CD14-positive monocyte (primary cell): Measurements from ENCODE around the gene UBE2E2. TPM values are rescaled to one million over a fixed set of nuclear protein-coding genes. Genes with fewer than 3 reads are reported as not detected.

ENCODE experiments used
- DNase-seq, 3 donors: peaks; one replicate each; pipeline ENCODE4 v3.0.0-alpha.2; 2011 to 2022
- H2AFZ ChIP-seq: 2 replicates; pipeline ENCODE4 v1.6.0; 2012; ENCODE audit warnings: mild to moderate bottlenecking, low read depth, low read length, inconsistent platforms; ENCODE audit not compliant: insufficient read depth, poor library complexity, severe bottlenecking
- H3K27ac ChIP-seq, 2 donors: 1 replicate in 1 of 2; 2 replicates in 1 of 2; pipeline ENCODE4 v1.5.1; 2012 to 2013; ENCODE audit warnings: low read length in 2 of 2, control low read depth in 1 of 2, inconsistent platforms in 1 of 2, low read depth in 1 of 2, mild to moderate bottlenecking in 1 of 2
- H3K27me3 ChIP-seq, 2 donors: one replicate each; pipeline versions ENCODE4 v1.6.0 to v1.6.1; 2011 to 2013; ENCODE audit warnings: low read length in 2 of 2; ENCODE audit not compliant: control insufficient read depth in 2 of 2, insufficient read depth in 2 of 2
- H3K36me3 ChIP-seq, 2 donors: replicated peaks in 1 of 2; 1 replicate in 1 of 2; 2 replicates in 1 of 2; pipeline versions ENCODE4 v1.5.1 to v1.6.1; 2012 to 2013; ENCODE audit warnings: low read length in 2 of 2, control low read depth in 1 of 2, inconsistent platforms in 1 of 2, mild to moderate bottlenecking in 1 of 2; ENCODE audit not compliant: insufficient read depth in 2 of 2, control insufficient read depth in 1 of 2
- H3K4me1 ChIP-seq, 2 donors: 1 replicate in 1 of 2; 2 replicates in 1 of 2; pipeline versions ENCODE4 v1.5.1 to v1.6.1; 2012 to 2013; ENCODE audit warnings: low read length in 2 of 2, control low read depth in 1 of 2, inconsistent platforms in 1 of 2, mild to moderate bottlenecking in 1 of 2, moderate library complexity in 1 of 2; ENCODE audit not compliant: insufficient read depth in 2 of 2, control insufficient read depth in 1 of 2
- H3K4me2 ChIP-seq: replicated peaks from 2 replicates; pipeline ENCODE3; 2012; ENCODE audit warnings: low read length, moderate library complexity, mild to moderate bottlenecking; ENCODE audit not compliant: poor library complexity, severe bottlenecking; ENCODE audit errors: extremely low read depth
- H3K4me3 ChIP-seq, 3 experiments: fragments of 200-600 bp in 1 of 3; sonication (generic) in 1 of 3; replicated peaks in 1 of 3; 1 replicate in 2 of 3; 2 replicates in 1 of 3; pipeline ENCODE4 v1.5.1; 2011 to 2013; ENCODE audit warnings: low read length in 3 of 3, mild to moderate bottlenecking in 3 of 3, control low read depth in 2 of 3, low read depth in 2 of 3, inconsistent platforms in 1 of 3, moderate library complexity in 1 of 3
- H3K79me2 ChIP-seq: 2 replicates; pipeline ENCODE4 v1.6.0; 2012; ENCODE audit warnings: mild to moderate bottlenecking, control low read depth, inconsistent platforms, low read length, moderate library complexity; ENCODE audit not compliant: insufficient read depth
- H3K9ac ChIP-seq: 2 replicates; pipeline ENCODE4 v1.6.0; 2017; ENCODE audit warnings: low read length, mild to moderate bottlenecking; ENCODE audit not compliant: insufficient read depth, poor library complexity, severe bottlenecking
- H3K9me3 ChIP-seq, 2 donors: replicated peaks in 1 of 2; 1 replicate in 1 of 2; 2 replicates in 1 of 2; pipeline versions ENCODE4 v1.5.1 to v1.6.1; 2012 to 2013; ENCODE audit warnings: low read length in 2 of 2, control low read depth in 1 of 2; ENCODE audit not compliant: control insufficient read depth in 1 of 2, insufficient read depth in 1 of 2
- H4K20me1 ChIP-seq: 2 replicates; pipeline ENCODE4 v1.6.0; 2012; ENCODE audit warnings: mild to moderate bottlenecking, low read length, control low read depth, moderate library complexity; ENCODE audit not compliant: insufficient read depth
- H3K27ac Mint-ChIP-seq, 7 donors: one replicate each; pipeline ENCODE4 v1.8.0; 2020; ENCODE audit warnings: mild to moderate bottlenecking in 7 of 7, mixed read lengths in 7 of 7, moderate library complexity in 6 of 7, inconsistent platforms in 2 of 7
- H3K27me3 Mint-ChIP-seq, 3 donors: one replicate each; pipeline ENCODE4 v1.8.0; 2021 to 2022; ENCODE audit warnings: low read depth in 3 of 3, mild to moderate bottlenecking in 3 of 3, mixed read lengths in 3 of 3, moderate library complexity in 3 of 3, inconsistent platforms in 1 of 3
- H3K36me3 Mint-ChIP-seq, 2 donors: one replicate each; pipeline ENCODE4 v1.8.0; 2020; ENCODE audit warnings: mixed read lengths in 2 of 2, inconsistent platforms in 1 of 2, mild to moderate bottlenecking in 1 of 2
- H3K4me1 Mint-ChIP-seq: one replicate; pipeline ENCODE4 v1.8.0; 2020; ENCODE audit warnings: mild to moderate bottlenecking, mixed read lengths
- H3K4me3 Mint-ChIP-seq, 2 donors: one replicate each; pipeline ENCODE4 v1.8.0; 2020; ENCODE audit warnings: mild to moderate bottlenecking in 2 of 2, mixed read lengths in 2 of 2, moderate library complexity in 1 of 2
- H3K9me3 Mint-ChIP-seq, 7 donors: one replicate each; pipeline ENCODE4 v1.8.0; 2020 to 2022; ENCODE audit warnings: mixed read lengths in 7 of 7, mild to moderate bottlenecking in 6 of 7, moderate library complexity in 6 of 7, inconsistent platforms in 2 of 7
- CTCF ChIP-seq: fragments of 200-600 bp; IDR thresholded peaks from one replicate; pipeline ENCODE4 v1.8.0; 2022; ENCODE audit warnings: antibody characterized with exemption, mild to moderate bottlenecking
- WGBS: methylation state at CpG from one replicate; pipeline ENCODE4 v1.1.5; 2013; ENCODE audit warnings: missing lambda C conversion rate; ENCODE audit not compliant: insufficient coverage; 5-methylcytosine and 5-hydroxymethylcytosine counted together
- intact Hi-C, 2 donors: fragments of 100-400 bp; cut with micrococcal nuclease; formaldehyde crosslinking; loops; one replicate each; pipeline versions ENCODE4 v1.15.0 to v1.15.1; 2023
- polyA plus RNA-seq, 3 donors: library from polyadenylated mRNA; depleted of rRNA in 1 of 3; unstranded in 2 of 3; stranded (reverse) in 1 of 3; fragments of 300-500 nt in 2 of 3; fragments of >200 nt in 1 of 3; fragmentation: Illumina TruSeq in 2 of 3; gene quantifications; 1 replicate in 2 of 3; 2 replicates in 1 of 3; pipeline ENCODE4 v1.2.3, GENCODE V29; 2012 to 2021

UBE2E2 gene
- polyA plus RNA-seq, 3 donors, result 25.8 to 78.0 (median 66.3) TPM

GRCh38 chr3:23368731-23369130, 165.6 kb downstream of the UBE2E2 start:
- H3K27me3 Mint-ChIP-seq, result no peaks in the 10 kb centered on the region
- Histone ChIP-seq H3K4me2 (no peak overlapping the region), H3K79me2 (no peaks in the 10 kb centered on the region), H3K9ac (no peak overlapping the region), H3K27ac (no peak overlapping the region), H2AFZ (no peak overlapping the region), H3K36me3 (no peaks in the 10 kb centered on the region), H3K27me3 (no peaks in the 10 kb centered on the region), H4K20me1 (peaks cover 39% of the 10 kb centered on the region), H3K9me3 (no peaks in the 10 kb centered on the region), H3K4me3 (no peak overlapping the region), H3K4me1 (no peaks in the 10 kb centered on the region)
- peaks cover 3% of the 10 kb centered on the region for H3K4me1 Mint-ChIP-seq
- H3K9me3 Mint-ChIP-seq, result peaks cover 2 to 9% (median 6%) of the 10 kb centered on the region in 7 donors
- no peak overlapping the region for H3K4me3 Mint-ChIP-seq
- no peak for TF ChIP-seq CTCF
- intact Hi-C loops, result no loop called here
- H3K27ac Mint-ChIP-seq, result no peak overlapping the region
- no CpG with 5 or more reads among the region's 1 CpG for WGBS
- DNase-seq, result no peak
- no peaks in the 10 kb centered on the region for H3K36me3 Mint-ChIP-seq

GRCh38 chr3:23372285-23372684, 169.2 kb downstream of the UBE2E2 start:
- Mint-ChIP-seq H3K4me3 (no peak overlapping the region), H3K4me1 (peaks cover 16% of the 10 kb centered on the region), H3K36me3 (peaks cover 0 to 3% of the 10 kb centered on the region in 2 donors), H3K9me3 (peaks cover 0 to 3% (median 0%) of the 10 kb centered on the region in 7 donors), H3K27ac (no peak overlapping the region), H3K27me3 (no peaks in the 10 kb centered on the region)
- peaks cover 41% of the 10 kb centered on the region for H4K20me1 ChIP-seq
- H3K4me3 ChIP-seq, result no peak overlapping the region
- no peak for TF ChIP-seq CTCF
- no peaks in the 10 kb centered on the region for H3K79me2 ChIP-seq
- DNase-seq, result no peak
- no peaks in the 10 kb centered on the region for H3K9me3 ChIP-seq
- no peak overlapping the region for H2AFZ ChIP-seq
- no peaks in the 10 kb centered on the region for H3K27me3 ChIP-seq
- H3K9ac ChIP-seq, result no peak overlapping the region
- H3K27ac ChIP-seq, result no peak overlapping the region
- H3K4me1 ChIP-seq, result peaks cover 3 to 4% of the 10 kb centered on the region in 2 donors
- intact Hi-C loops, result no loop called here
- H3K4me2 ChIP-seq, result no peak overlapping the region
- no peaks in the 10 kb centered on the region for H3K36me3 ChIP-seq
- WGBS, result no CpG with 5 or more reads among the region's 1 CpG
